HepG2 (cell line): ENCODE results near the gene GJB1. TPM values are rescaled to one million over a fixed set of nuclear protein-coding genes. Genes with fewer than 3 reads are reported as not detected.

Experiments
- ATAC-seq: fragments of 200-7000 bp; cut with Tn5 transposase; 3 replicates; pipeline ENCODE4 v1.9.1; 2020; ENCODE audit warnings: mild to moderate bottlenecking, moderate library complexity
- BruUV-seq: library from RNA; stranded (reverse); fragments of 400-500 nt; replicated peaks from 2 replicates; lab custom pipeline; 2021; lab: Mats Ljungman, UMichigan
- CTCF ChIA-PET: fragments of 300-600 bp; formaldehyde crosslinking; extraction: SDS; loops from one replicate; lab custom pipeline; 2021; ENCODE audit warnings: low total read pairs, inconsistent platforms, low intra/inter-chr PET ratio; lab: Yijun Ruan, JAX
- POLR2A ChIA-PET: fragments of 350-600 bp; sonication (Branson Sonifier 250); formaldehyde crosslinking; loops from one replicate; lab custom pipeline; 2020; ENCODE audit warnings: antibody characterized with exemption, inconsistent platforms; lab: Yijun Ruan, JAX
- DNase-seq: peaks from one replicate; pipeline ENCODE4 v3.0.0-alpha.2; 2015; ENCODE audit warnings: low spot score
- FAIRE-seq: peaks from 3 replicates; lab custom pipeline; 2011; peaks lifted over from hg19 to GRCh38; lab: Jason Lieb, UNC
- H2AFZ ChIP-seq: one replicate; pipeline ENCODE4 v1.6.1; 2011; ENCODE audit warnings: low read length, inconsistent platforms
- H3K27ac ChIP-seq: fragments of 300-600 bp; 3 replicates; pipeline ENCODE4 v1.8.0; 2011; ENCODE audit warnings: mixed run types, mild to moderate bottlenecking, mixed read lengths, low read length, inconsistent platforms; ENCODE audit not compliant: insufficient read depth; ENCODE audit errors: extremely low read length
- H3K27me3 ChIP-seq, 2 experiments: fragments of 200-600 bp in 1 of 2; 2 replicates in 1 of 2; 3 replicates in 1 of 2; pipeline versions ENCODE4 v1.6.0 to v1.8.0; 2011; ENCODE audit warnings: low read length in 2 of 2, mild to moderate bottlenecking in 2 of 2, moderate library complexity in 2 of 2, inconsistent platforms in 1 of 2; ENCODE audit not compliant: insufficient read depth in 2 of 2, control insufficient read depth in 1 of 2
- H3K36me3 ChIP-seq, 2 experiments: fragments of 200-600 bp in 1 of 2; replicated peaks in 1 of 2; 2 replicates in 1 of 2; 3 replicates in 1 of 2; pipeline versions ENCODE4 v1.5.1 to v1.8.0; 2011; ENCODE audit warnings: low read length in 2 of 2, inconsistent platforms in 1 of 2; ENCODE audit not compliant: insufficient read depth in 2 of 2, control insufficient read depth in 1 of 2
- H3K4me1 ChIP-seq: 2 replicates; pipeline ENCODE4 v1.5.1; 2012; ENCODE audit warnings: low read length, inconsistent platforms; ENCODE audit not compliant: insufficient read depth
- H3K4me2 ChIP-seq: 2 replicates; pipeline ENCODE4 v1.6.0; 2011; ENCODE audit warnings: low read depth, low read length, inconsistent platforms
- H3K4me3 ChIP-seq, 3 experiments: fragments of 200-600 bp in 1 of 3; sonication (generic), shearing (Covaris generic) in 1 of 3; replicated peaks in 1 of 3; 2 replicates each; pipeline ENCODE4 v1.5.1; 2011 to 2016; ENCODE audit warnings: low read length in 3 of 3, inconsistent platforms in 2 of 3, low read depth in 2 of 3, mild to moderate bottlenecking in 2 of 3, control low read depth in 1 of 3, mixed read lengths in 1 of 3; ENCODE audit not compliant: insufficient read depth in 1 of 3
- H3K79me2 ChIP-seq: one replicate; pipeline ENCODE4 v1.6.1; 2011; ENCODE audit warnings: low read length, inconsistent platforms; ENCODE audit not compliant: insufficient read depth
- H3K9ac ChIP-seq: 2 replicates; pipeline ENCODE4 v1.6.0; 2011; ENCODE audit warnings: mild to moderate bottlenecking, low read depth, low read length, inconsistent platforms; ENCODE audit not compliant: insufficient read depth
- H3K9me3 ChIP-seq: 2 replicates; pipeline ENCODE4 v1.5.1; 2012; ENCODE audit warnings: mild to moderate bottlenecking, low read length
- H4K20me1 ChIP-seq: 2 replicates; pipeline ENCODE4 v1.6.0; 2011; ENCODE audit warnings: inconsistent platforms, mild to moderate bottlenecking, low read length, moderate library complexity; ENCODE audit not compliant: insufficient read depth
- FOXK2 ChIP-seq: fragments of 450-650 bp; IDR thresholded peaks from 2 replicates; pipeline ENCODE4 v1.6.1; 2016
- GATA4 ChIP-seq: sonication (generic); IDR thresholded peaks from 2 replicates; pipeline ENCODE4 v1.6.1; 2016; ENCODE audit warnings: antibody characterized with exemption, low read depth, borderline replicate concordance
- MNT ChIP-seq: fragments of 450-650 bp; IDR thresholded peaks from 2 replicates; pipeline ENCODE4 v1.6.1; 2016
- ONECUT2 ChIP-seq: sonication (generic); formaldehyde crosslinking; IDR thresholded peaks from 2 replicates; pipeline ENCODE4 v1.4.0; 2020; ENCODE audit warnings: missing genetic modification reagents
- PCBP2 ChIP-seq: fragments of 200-400 bp; formaldehyde crosslinking; optimal IDR thresholded peaks from 2 replicates; pipeline ENCODE3; 2018; ENCODE audit warnings: low read length, low read depth; ENCODE audit not compliant: poor library complexity, severe bottlenecking
- PTBP1 ChIP-seq: fragments of 200-400 bp; formaldehyde crosslinking; IDR thresholded peaks from 2 replicates; pipeline ENCODE4 v1.6.1; 2018; ENCODE audit warnings: low read length, low read depth; ENCODE audit not compliant: poor library complexity, severe bottlenecking
- SALL1 ChIP-seq: sonication (generic); formaldehyde crosslinking; IDR thresholded peaks from 2 replicates; pipeline ENCODE4 v1.8.0; 2022; ENCODE audit warnings: mild to moderate bottlenecking, missing genetic modification reagents
- SKI ChIP-seq: fragments of 450-650 bp; IDR thresholded peaks from one replicate; pipeline ENCODE4 v1.6.1; 2018; ENCODE audit warnings: mild to moderate bottlenecking; ENCODE audit not compliant: partially characterized antibody
- ZBTB1 ChIP-seq: sonication (generic); formaldehyde crosslinking; IDR thresholded peaks from 2 replicates; pipeline ENCODE4 v1.4.0; 2020; ENCODE audit warnings: missing genetic modification reagents, borderline replicate concordance
- ZFP36L1 ChIP-seq: sonication (generic); formaldehyde crosslinking; IDR thresholded peaks from 2 replicates; pipeline ENCODE4 v1.8.0; 2022; ENCODE audit warnings: mild to moderate bottlenecking, missing genetic modification reagents, moderate library complexity
- ZNF230 ChIP-seq: sonication (generic); formaldehyde crosslinking; IDR thresholded peaks from 2 replicates; pipeline ENCODE4 v1.4.0; 2020; ENCODE audit warnings: mild to moderate bottlenecking, missing genetic modification reagents
- ZNF432 ChIP-seq: sonication (generic); formaldehyde crosslinking; IDR thresholded peaks from 2 replicates; pipeline ENCODE4 v1.5.0; 2020; ENCODE audit warnings: missing genetic modification reagents, mild to moderate bottlenecking, borderline replicate concordance
- ZNF770 ChIP-seq: sonication (generic); formaldehyde crosslinking; IDR thresholded peaks from 2 replicates; pipeline ENCODE4 v1.5.0; 2020; ENCODE audit warnings: mild to moderate bottlenecking, missing genetic modification reagents
- ZSCAN21 ChIP-seq: sonication (generic); formaldehyde crosslinking; IDR thresholded peaks from 2 replicates; pipeline ENCODE4 v1.8.0; 2022; ENCODE audit warnings: mild to moderate bottlenecking, missing genetic modification reagents, moderate library complexity, borderline replicate concordance
- WGBS: methylation state at CpG from one replicate; pipeline ENCODE4 v1.1.6; 2017; ENCODE audit warnings: low lambda C conversion rate; 5-methylcytosine and 5-hydroxymethylcytosine counted together
- in situ Hi-C: cut with HindIII; loops from 2 replicates; pipeline ENCODE4 v1.10.0; 2017; ENCODE audit warnings: low pct_unique_long_range_greater_than_20kb; ENCODE audit not compliant: extremely low pct_ligation_motif_present
- intact Hi-C: fragments of 100-400 bp; cut with micrococcal nuclease; formaldehyde crosslinking; loops from one replicate; pipeline ENCODE4 v1.10.0; 2022; ENCODE audit not compliant: unreplicated experiment
- polyA plus RNA-seq, 8 experiments: library from polyadenylated mRNA; depleted of rRNA in 3 of 8; stranded (reverse) in 7 of 8; unstranded in 1 of 8; fragments of >200 nt; fragmentation: Illumina TruSeq in 4 of 8; extraction: Trizol in 4 of 8; gene quantifications; 2 replicates each; pipeline versions ENCODE4 v1.2.1 to v1.2.3, GENCODE V29; 2011 to 2016; ENCODE audit warnings: low read depth in 4 of 8, missing spikeins in 1 of 8, mixed read lengths in 1 of 8; ENCODE audit not compliant: insufficient read depth in 1 of 8
- total RNA-seq, 5 experiments: library from RNA; depleted of rRNA; stranded (reverse); fragments of >200 nt; fragmentation: Illumina TruSeq; extraction: Trizol; gene quantifications; 2 replicates each; pipeline ENCODE4 v1.2.3, GENCODE V29; 2016; ENCODE audit warnings: low read depth in 1 of 5
- TF ChIP-seq, protein P1 (sequence below): IDR thresholded peaks from 2 replicates; pipeline ENCODE4 v1.6.1; 2012; ENCODE audit warnings: low read length, improper control_type of control experiment
- TF ChIP-seq, protein P2 (sequence below): sonication (generic); formaldehyde crosslinking; IDR thresholded peaks from 2 replicates; pipeline ENCODE4 v1.5.1; 2020; ENCODE audit warnings: missing genetic modification reagents, mild to moderate bottlenecking, borderline replicate concordance

Gene GJB1
- total and polyA plus RNA-seq, 2 of the 13 experiments (the other 11 are each of a cell fraction or from before 2014, with no cell fraction given), result 111 to 161 TPM

- ATAC-seq (no peak), FAIRE-seq (no peak), DNase-seq (no peak)
- WGBS, result 97% methylated on average over 5 of the region's 6 CpGs
- no peaks in the 10 kb centered on the region for H3K9me3 ChIP-seq
- no TSS peak for BruUV-seq
- no peak overlapping the region for H3K9ac ChIP-seq
- H3K4me2 ChIP-seq, result no peak overlapping the region
- no peaks in the 10 kb centered on the region for H3K79me2 ChIP-seq
- CTCF ChIA-PET, result no interaction called here
- H3K27ac ChIP-seq, result no peak overlapping the region
- H3K36me3 ChIP-seq, result peaks cover 8 to 36% of the 10 kb centered on the region in 2 experiments
- intact Hi-C loops, result no loop called here
- POLR2A ChIA-PET, result no interaction called here
- no peaks in the 10 kb centered on the region for H3K27me3 ChIP-seq
- no peaks in the 10 kb centered on the region; the same call in 1 of the 2 replicates for H3K4me1 ChIP-seq
- no peaks in the 10 kb centered on the region for H4K20me1 ChIP-seq
- in situ Hi-C loops, result no loop called here
- H2AFZ ChIP-seq, result no peak overlapping the region
- H3K4me3 ChIP-seq, result no peak overlapping the region
- TF ChIP-seq, protein P1, sequence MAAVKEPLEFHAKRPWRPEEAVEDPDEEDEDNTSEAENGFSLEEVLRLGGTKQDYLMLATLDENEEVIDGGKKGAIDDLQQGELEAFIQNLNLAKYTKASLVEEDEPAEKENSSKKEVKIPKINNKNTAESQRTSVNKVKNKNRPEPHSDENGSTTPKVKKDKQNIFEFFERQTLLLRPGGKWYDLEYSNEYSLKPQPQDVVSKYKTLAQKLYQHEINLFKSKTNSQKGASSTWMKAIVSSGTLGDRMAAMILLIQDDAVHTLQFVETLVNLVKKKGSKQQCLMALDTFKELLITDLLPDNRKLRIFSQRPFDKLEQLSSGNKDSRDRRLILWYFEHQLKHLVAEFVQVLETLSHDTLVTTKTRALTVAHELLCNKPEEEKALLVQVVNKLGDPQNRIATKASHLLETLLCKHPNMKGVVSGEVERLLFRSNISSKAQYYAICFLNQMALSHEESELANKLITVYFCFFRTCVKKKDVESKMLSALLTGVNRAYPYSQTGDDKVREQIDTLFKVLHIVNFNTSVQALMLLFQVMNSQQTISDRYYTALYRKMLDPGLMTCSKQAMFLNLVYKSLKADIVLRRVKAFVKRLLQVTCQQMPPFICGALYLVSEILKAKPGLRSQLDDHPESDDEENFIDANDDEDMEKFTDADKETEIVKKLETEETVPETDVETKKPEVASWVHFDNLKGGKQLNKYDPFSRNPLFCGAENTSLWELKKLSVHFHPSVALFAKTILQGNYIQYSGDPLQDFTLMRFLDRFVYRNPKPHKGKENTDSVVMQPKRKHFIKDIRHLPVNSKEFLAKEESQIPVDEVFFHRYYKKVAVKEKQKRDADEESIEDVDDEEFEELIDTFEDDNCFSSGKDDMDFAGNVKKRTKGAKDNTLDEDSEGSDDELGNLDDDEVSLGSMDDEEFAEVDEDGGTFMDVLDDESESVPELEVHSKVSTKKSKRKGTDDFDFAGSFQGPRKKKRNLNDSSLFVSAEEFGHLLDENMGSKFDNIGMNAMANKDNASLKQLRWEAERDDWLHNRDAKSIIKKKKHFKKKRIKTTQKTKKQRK, result no peak
- TF ChIP-seq ZSCAN21 (CRISPR knock-in tag), result no peak
- no peak for TF ChIP-seq ONECUT2
- TF ChIP-seq ZFP36L1 (CRISPR knock-in tag), result no peak
- TF ChIP-seq SALL1, result no peak
- TF ChIP-seq ZNF432 (CRISPR knock-in tag), result no peak
- no peak for TF ChIP-seq FOXK2
- TF ChIP-seq MNT, result no peak
- TF ChIP-seq SKI, result no peak
- TF ChIP-seq, protein P2, sequence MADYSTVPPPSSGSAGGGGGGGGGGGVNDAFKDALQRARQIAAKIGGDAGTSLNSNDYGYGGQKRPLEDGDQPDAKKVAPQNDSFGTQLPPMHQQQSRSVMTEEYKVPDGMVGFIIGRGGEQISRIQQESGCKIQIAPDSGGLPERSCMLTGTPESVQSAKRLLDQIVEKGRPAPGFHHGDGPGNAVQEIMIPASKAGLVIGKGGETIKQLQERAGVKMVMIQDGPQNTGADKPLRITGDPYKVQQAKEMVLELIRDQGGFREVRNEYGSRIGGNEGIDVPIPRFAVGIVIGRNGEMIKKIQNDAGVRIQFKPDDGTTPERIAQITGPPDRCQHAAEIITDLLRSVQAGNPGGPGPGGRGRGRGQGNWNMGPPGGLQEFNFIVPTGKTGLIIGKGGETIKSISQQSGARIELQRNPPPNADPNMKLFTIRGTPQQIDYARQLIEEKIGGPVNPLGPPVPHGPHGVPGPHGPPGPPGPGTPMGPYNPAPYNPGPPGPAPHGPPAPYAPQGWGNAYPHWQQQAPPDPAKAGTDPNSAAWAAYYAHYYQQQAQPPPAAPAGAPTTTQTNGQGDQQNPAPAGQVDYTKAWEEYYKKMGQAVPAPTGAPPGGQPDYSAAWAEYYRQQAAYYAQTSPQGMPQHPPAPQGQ (CRISPR knock-in tag), result no peak
- TF ChIP-seq ZBTB1 (CRISPR knock-in tag), result no peak
- TF ChIP-seq PCBP2, result no peak
- TF ChIP-seq ZNF770 (CRISPR knock-in tag), result no peak
- TF ChIP-seq PTBP1, result no peak
- TF ChIP-seq GATA4, result no peak
- TF ChIP-seq ZNF230 (CRISPR knock-in tag), result no peak
- TF ChIP-seq, all 625 proteins: peak for 0
Observed at GRCh38 chrX:71241301-71241700, 18.3 kb downstream of the GJB1 start.
